Measurements from ENCODE around the gene HOTAIR.

Gene HOTAIR

DNA sequence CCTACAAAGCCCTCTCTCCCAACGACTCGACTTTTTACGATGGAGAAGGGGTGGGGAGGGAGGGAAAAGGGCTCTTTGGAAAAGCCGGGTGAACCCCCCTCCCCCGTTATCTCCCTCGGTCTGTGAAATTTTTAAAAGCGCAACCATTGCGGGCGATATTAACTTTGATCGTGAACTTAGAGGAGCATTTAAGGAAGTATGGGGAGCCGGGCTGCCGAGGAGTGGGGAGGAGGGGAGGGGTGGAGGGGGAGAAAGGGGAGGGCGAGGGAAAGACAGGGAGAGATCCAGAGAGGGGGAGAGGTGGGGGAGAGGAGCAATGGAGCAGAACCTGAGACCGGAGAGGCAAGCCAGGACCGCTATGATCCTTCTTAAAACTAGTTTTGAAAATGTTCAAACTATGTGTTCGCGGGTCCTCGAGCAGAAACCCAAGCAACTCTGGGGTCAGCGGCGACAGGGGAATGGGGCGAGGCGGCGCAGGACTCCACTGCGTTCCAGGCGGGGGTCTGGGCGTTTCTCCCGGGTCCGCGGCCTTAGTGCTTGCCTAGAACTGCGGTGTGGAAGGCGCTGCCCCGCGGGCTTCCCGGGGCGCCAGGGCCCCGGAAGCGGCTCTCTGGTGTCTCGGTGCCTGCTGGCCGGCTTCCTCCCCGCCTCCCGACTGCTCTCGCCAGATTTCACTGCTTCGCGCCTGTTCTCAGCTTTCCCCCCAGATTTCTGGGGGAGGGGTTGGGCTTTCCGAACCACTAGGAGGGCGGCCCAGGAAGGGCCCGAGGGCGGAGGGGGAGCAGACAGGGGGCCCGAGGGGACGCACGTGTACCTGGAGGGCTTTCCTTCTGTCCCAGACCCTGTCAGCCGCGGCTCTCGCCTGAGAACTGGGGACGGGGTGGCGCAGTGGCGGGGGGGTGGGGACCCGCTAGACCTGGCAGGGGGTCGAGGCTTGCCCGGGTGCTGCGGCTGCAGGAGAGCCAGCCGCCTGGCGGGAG lies at the start of gene HOTAIR:
HOTAIR (minus strand) TSS at position 871 of the 980 bp plus-strand sequence.
- peak in 1 of 2 donors; percentile 19 for DNase-seq

DNA sequence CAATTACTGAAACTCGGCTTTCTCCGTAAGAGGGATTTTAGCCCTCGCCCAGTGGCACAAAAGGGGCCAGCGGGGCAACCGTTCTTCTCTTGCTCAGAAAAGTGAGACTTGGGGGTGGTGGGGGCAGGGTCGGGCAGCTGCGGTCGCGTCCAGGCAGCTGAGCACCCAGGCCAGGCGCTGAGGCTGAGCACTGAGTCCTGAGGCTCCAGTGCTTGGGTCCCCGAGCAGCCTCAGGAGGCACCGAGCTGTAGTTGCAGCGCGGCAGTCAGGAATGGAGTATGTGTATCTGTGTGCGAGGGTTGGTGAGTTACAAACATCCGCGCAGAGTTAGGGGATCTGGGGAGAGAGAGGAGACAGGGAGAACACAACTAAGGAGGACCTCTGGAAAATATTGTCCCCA lies 49.4 kb upstream of the HOTAIR start:
- no peak for DNase-seq

DNA sequence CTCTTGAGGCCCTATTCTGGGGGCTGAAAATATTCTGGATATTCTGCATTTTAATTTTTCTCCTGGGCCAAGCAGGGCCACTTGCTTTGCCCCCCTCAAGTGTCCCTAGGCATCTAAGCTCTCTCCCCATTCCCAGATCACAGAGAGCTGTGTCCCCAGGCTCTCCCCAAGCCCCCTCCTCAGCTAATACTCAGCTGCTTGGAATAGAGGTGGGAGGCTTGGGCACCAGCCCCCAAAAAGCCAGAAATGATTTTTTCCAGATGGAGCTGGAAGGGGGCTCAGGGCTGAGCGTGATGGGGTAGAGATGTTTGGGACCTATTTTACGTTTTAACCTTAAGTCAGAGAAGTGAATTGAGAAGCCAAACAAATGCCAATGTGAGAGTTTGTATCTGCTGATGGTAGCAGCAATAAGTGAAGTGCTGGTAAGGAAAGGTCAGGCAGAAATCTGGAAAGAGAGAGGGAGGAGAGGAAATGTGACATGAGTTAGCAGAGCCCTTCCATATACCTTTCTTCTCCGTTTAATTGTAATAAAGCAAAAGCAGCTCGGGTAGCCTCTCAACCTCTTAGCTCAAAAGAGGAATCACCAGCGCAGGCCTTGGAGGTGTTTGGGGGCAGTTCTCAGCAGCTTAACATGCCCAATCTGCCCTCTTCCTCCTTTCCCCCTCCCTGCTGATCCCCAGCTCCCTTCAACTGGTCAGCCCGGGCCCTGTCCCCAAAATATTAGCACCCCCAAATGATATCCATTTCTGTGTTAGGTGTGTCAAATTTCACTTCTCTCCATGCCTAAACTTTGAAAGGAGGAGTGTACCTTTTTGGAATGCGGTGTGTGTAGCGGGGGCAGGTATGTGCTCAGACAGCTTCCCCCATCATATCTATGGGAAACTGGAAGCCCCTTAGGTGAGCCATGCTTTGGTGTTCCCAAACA lies 48.5 kb upstream of the HOTAIR start:
- DNase-seq, result no peak

DNA sequence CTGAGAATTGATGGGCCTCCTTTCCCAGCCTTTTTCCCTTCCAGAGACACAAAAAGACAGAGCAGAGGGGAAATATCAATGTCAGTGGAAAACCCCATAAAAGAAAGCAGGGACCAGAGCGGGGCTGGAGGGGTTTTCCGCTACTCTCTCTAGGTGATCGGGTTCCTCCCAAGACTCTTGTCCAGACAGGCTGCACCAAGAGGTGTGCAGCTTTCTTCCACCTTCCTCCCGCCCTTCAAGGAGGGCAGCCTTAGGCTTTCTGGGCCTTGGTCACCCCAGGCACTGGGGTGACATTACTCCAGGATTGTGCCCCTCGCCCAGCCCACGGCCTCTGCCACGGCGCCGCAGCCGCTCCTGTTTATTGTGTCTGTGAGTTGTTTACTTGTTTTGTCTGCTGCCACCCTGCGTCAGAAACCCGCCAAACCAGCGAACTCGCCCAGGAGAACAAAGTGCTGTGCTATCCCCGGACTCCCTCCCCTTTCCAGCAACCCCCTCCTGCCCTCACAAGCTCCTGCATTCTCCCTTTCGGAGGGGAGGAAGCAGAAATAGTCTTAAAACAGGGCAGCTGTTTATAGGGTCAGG lies 46.8 kb upstream of the HOTAIR start:
- no peak for DNase-seq

DNA sequence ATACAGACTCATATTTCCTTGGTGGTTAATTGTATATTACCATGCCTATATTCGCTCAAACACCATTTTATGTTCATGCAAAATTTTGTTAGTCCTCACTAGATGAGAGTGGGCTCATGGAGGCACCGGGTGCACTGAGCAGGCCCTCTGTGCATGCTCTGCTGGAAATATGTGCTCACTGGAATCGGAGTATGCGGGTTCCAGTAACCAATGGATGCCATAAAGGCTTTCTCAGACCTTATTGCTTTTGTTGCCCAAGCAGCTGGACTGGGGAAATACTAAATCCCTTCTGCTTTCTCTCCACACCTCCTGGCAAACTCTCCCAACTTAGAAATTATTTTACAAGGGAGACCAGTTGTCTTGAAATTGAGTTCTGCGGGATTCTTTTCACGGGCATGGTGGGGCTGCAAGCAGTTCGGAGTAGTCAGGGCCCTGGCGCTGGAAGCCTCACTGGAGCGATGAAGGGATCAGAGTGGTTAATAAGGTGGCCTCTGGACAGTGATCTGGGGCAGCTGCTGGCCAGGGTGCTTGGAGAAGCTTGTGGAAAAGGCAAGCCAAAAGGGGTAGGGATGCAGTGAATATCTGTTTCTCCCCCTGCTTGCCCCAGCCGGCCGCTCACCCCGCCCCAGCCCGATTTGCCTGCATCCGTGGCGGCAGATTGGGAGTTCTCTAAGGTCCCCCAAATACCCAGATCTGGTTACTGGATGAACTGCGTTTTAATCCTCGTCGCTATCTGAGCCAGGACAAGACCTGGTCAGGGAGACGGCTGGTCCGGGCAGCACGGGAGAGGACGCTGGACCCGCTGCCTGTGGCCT lies 46.0 kb upstream of the HOTAIR start:
- no peak for DNase-seq

DNA sequence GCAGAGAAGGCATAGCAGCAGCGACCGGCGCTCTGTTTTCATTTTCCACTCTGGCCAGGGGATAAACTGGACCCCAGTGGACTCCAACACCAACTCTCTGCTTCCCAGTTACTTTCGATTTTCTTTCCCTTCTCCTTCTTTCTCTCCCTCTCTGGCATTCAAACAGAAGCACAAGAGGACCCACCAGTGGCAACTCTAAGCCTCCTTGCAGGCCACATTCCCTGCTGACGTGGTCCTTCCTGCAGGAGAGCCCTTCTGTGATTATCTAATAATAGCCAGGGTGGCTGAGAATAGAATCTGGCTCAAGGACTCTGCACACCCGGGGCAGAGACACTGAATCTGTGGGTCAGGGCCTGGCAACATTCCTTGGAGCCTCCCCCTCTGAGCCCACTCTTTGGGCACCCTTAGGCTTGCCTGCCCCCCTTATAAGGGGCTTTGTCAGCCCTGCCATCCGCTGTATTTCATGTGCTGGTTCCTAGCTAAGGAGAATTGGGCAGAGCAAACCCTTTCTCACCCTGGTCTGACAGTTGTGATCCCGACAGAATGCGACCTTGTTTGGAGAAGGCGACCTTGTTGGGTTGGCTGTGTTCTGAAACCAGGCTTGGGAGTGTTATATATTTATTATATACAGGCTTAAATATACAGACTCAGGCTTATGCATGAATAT lies 45.3 kb upstream of the HOTAIR start:
- no peak for DNase-seq

DNA sequence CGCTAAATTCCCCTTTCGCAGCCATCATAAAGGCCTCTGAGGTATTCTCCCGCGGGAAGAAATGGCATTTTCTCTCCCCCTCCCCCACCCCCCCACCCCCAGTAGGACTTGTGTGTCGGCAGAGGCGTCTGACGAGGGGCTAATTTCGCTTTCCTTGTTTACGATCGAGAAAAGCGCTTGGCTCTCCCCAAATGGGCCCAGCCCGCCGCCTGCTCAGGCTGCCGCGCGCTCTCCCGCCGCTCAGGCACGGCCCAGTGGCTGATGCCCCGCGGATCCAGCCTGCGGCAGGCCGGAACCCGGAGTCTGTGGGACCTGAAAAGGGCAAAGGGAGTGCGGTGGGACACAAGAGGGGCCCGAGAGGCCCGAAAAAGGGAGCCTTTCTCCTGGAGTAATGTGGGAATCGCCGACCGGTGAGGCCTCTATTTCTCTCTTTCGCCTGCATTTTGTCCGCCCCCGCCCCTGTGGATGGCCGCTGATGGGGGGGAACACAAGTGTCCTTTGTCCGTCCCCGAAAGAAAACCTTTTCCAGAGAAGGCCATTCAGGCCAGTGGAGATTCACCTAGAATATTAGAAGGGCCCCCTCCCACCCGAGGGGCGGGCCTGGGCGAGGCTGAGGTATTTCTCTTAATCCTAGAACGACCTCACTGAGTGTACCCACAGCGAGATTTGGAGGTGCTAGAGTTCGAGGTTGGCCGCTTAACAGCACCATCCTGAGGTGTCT lies 44.5 kb upstream of the HOTAIR start:
- DNase-seq, result no peak

DNA sequence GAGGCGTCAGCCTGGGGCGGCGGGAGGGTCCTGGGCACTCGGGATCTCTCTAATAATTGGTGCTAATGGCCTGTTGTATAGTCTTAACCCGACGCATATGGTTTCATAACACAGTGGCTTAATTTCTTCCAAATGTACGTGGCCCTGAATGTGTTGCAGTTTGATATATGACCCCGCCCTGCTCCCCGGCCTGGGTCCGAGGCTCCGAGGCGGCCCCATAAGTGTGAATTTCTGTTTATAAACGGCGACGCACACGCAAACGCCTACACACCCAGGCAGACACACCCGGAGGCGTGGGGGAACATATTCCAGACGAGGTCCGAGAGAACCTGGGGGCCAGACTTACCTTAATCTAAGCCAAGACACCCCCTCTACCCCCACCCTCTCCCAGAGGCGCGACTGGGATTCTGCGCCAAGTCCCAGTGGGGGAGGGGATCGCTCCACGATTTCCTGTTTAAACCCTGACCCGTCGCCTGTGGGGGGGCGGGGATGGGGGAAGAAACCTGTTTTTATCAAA lies 43.8 kb upstream of the HOTAIR start:
- DNase-seq, result no peak

DNA sequence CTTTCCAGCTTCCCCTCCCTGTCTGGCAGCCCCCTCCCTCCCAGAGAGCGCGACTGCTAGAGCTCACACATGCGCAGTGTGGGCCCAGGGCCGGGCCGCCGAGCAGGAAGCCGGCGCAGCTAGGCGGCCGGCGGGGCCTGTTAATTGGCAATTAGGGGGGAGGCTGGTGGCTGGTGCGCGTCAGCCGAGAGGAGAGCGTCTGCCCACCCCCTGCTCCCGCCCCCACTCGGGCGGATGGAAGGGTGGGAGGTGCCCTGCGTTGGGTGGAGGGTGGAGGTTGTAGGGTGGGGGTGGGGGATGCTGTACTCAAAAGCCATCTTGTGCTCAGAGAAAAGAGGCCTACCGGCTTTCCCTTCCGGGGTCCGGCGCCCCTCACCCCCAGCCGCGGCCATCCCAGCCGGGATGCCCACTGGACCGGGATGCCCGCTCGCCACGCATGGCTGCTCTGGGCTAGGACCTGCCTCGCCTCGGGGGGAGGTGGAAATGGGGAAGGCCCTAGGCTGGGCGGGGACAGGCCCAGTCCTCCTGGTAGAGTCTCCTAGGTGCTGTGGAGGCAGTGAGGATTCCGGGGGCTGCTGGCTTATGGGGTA lies 43.2 kb upstream of the HOTAIR start:
- DNase-seq, result peak; percentile 83 to 86

DNA sequence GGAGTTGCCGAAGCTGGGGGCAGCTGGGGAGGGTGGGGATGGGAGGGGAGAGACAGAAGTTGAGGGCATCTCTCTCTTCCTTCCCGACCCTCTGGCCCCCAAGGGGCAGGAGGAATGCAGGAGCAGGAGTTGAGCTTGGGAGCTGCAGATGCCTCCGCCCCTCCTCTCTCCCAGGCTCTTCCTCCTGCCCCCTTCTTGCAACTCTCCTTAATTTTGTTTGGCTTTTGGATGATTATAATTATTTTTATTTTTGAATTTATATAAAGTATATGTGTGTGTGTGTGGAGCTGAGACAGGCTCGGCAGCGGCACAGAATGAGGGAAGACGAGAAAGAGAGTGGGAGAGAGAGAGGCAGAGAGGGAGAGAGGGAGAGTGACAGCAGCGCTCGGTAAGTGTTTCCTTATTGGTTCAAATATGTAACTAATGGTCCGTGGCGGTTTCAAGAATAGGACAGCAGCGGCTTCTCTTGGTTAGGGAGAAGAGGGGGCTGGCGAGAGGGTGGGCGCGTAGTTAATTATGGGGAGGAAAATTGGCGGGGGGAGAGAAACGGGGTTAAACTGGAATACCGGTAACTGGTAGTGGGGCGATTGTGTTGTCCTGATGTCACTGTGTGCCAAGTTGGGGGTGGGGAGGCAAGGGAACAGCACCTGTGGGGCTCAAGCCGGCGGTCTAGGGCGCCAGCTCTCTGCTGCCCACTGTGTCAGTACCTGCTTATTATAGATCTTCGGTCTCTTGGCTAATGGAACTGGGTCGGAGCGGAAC lies 42.5 kb upstream of the HOTAIR start:
- DNase-seq, result no peak

DNA sequence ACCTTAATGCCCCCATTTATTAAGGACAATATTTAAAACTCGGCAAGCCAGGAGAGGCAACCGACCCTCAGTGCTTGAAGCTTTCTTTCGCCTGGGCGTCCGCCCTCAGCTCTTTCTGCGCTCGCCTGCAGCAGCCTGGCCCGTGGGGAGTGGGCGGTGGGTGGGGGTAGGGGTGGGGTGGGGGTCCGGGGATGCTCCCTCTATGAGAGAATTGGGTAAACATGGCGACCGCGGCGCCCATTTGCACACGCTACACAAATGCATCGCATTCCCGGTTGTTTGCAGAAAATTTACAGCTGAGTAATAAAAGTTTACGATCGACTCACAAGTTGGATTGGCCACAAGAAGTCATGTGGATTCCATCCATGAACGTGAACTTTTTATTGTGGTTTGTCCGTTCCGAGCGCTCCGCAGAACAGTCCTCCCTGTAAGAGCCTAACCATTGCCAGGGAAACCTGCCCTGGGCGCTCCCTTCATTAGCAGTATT lies 41.8 kb upstream of the HOTAIR start:
- no peak for DNase-seq

DNA sequence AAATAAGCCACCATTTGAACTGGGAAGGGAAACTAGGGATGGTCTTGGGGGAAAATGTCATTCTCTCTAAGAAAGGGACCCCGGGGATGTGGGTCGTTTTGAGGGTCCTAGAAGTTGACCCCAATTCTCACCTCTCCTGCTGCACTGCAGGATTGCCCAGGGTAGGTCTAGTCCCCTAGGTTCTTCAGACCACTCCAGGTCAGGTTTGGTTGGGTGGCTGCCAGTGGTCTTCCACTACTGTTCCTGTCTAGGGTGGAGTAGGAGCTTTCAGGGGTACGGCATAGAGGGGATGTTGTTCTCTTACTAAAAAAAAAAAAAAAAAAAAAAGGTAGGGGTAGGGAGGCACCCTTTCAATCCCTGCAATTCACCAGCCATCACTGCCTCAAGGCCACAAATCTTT lies 41.3 kb upstream of the HOTAIR start:
- no peak for DNase-seq

DNA sequence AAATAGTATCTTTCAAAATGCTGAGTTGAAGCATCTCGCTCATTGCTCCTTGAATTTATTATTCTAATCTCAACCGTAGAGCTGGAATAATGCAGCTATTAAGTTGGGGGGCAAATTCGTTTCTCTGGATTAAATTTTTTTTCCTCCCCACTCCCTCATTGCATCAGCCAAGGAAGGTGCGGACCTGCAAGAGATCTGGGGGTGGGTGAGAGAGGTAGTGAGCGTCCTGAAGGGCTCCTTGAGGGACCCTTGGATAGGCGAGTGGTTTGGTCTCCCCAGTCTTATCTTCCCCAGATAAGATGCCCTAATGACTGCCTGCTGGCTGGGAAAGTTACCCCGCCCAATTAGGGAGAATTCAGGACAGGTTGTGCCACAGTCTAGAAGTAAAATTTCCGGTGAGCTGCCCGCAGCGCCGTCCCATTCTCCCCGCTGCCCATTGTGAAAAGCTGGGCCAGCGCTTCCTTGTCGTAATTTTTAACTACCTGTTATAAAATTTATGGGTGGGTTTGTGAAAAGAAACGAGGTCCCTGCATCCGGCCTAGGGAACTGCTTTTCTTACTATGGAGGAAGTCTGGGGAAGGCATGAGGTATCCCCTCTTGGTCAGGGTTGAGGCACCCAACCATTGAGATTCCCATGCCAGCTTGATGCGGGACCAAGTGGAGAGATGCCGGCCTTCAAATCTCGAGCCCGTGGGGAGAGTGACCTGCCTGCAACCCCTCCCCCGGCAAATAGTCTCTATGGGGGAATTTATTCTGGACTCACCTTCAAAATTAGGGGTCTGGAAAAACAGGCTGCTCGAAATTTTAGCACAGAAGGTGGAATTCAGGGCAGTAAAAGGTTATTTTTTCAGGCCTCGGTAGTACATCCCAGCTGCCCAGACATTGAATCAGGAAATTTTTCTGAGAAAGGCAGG lies 40.5 kb upstream of the HOTAIR start:
- DNase-seq, result no peak

DNA sequence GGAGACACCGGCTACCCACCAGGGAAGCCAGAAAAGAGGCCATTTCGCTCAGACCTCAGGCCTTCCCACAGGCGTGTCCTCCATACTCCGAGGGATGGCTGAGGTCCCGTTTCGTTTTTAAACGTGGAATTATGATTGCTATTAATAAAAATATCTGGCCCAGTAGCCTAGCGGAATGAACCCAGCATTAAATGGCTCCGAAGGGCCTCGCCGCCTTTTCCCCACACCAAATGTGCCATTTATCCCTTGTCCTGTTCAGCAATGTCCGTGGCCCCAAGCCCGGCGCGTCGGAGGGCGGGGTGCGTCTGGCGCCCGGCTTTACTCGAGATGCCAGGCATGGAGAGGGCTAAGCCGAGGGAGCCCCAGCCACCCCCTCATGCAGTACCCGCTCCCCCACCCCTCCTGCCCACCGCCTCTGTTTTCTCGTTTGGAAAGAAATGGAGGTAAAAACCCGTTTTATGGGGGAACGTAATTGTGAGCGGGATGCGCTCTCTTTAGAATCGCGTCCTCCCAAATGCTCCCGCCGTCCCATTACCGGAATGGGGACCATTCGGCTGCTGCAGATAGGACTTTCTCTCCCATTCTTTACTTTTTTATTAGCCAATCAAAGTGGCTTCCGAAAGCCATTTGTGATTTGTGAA lies 39.7 kb upstream of the HOTAIR start:
- no peak for DNase-seq

DNA sequence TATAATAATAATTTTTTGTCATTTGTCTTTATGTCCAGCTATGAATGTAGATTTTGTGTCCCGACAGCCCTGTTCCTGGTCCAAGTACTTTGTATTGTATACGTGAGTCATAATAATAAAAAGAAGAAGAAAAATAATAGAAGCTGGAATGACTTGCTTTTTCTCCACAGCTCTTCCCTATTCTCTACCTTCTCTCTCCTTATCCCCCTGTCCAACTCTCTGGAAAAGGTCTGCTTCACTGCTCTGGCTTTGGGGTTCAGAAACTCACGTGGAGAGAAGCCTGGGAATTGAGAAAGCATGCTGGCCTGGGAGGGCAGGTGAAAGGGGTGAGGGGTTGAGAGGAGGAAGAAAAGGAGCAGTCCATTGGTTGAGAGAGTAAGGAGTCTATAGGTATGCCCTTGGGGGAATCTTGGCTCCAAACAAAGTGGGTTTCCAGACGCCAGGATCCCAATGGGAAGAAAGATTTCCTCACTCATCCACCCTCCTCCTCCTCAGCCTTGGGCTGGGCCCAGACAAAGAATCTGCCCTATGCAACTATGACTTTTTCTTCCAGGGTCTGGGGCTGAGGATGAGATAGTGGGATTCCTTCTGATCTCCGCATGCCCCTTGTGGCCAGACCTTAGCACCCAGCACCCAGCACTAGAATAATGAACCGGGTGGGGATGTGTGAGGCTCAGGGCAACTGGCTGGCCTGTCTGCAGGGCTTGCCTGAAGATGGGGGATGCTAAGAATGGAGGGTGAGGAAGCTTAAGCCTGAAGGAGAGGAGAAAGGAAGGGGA lies 38.1 kb upstream of the HOTAIR start:
- DNase-seq, result no peak

DNA sequence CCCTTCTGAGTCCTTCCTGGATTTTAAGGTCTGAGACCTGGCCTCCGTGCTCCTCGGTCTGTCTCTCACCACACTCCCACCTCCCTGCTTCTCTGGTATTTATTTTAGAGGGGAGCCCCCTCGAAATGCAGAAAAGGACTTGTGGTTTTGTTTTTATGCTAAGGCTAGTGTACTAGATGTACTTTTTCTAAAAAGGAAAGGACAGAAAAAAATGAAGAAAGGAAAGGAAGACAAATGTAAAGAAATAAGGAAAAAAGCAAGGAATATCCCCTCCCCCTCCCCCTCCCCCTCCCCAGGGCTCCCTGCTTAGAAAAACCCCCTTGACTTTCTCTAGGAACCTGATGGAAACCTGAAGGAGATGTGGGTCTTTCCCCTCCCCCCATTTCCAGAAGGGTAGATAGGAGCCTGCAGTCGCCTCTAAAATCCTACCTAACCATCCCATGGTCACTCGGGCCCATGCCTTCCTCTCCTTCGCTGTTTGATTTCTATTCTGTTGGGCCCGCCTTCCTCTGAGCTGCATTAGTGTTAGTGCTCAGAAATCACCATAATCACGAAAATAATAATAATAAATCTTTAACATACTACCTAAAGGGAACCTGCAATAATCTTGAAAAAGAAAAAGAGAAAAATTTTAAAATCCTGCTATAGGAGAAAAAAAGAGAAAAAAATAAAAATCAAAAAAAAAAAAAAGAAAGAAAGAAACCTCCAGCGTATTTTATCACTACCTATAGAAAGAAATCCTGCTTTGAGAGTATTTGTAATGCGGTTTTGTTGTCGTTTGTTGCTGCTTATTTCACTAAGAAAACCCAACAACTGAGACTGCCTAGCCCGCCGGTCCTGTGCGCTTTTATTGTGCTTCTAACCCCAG lies 37.1 kb upstream of the HOTAIR start:
- DNase-seq, result no peak
